Smooth muscle cell (in vitro differentiated cells): Measurements from ENCODE around the gene VANGL1. TPM values are rescaled to one million over a fixed set of nuclear protein-coding genes. Genes with fewer than 3 reads are reported as not detected.

Source experiments
- DNase-seq: peaks from one replicate; lab custom pipeline; 2025; ENCODE audit not compliant: unreplicated experiment; lab: John Stamatoyannopoulos, UW
- H2AFZ ChIP-seq: fragments of 200-600 bp; sonication (generic); 2 replicates; pipeline ENCODE4 v1.6.0; 2016; ENCODE audit warnings: antibody characterized with exemption, low read depth, mild to moderate bottlenecking
- H3F3A ChIP-seq: fragments of 200-600 bp; sonication (generic); 2 replicates; pipeline ENCODE4 v1.6.0; 2017; ENCODE audit warnings: antibody characterized with exemption, low read depth
- H3K27ac ChIP-seq: fragments of 200-600 bp; sonication (generic); 2 replicates; pipeline ENCODE4 v1.5.1; 2016; ENCODE audit warnings: low read depth, mild to moderate bottlenecking
- H3K27me3 ChIP-seq: fragments of 200-600 bp; sonication (generic); 2 replicates; pipeline ENCODE4 v1.6.1; 2016; ENCODE audit warnings: low read depth, mild to moderate bottlenecking
- H3K36me3 ChIP-seq: fragments of 200-600 bp; sonication (generic); 2 replicates; pipeline ENCODE4 v1.5.1; 2016; ENCODE audit warnings: low read depth
- H3K4me1 ChIP-seq: fragments of 200-600 bp; sonication (generic); 2 replicates; pipeline ENCODE4 v1.5.1; 2016; ENCODE audit warnings: low read depth
- H3K4me2 ChIP-seq: fragments of 200-600 bp; sonication (generic); 2 replicates; pipeline ENCODE4 v1.6.0; 2016; ENCODE audit warnings: mild to moderate bottlenecking
- H3K4me3 ChIP-seq: fragments of 200-600 bp; sonication (generic); 2 replicates; pipeline ENCODE4 v1.5.1; 2016; ENCODE audit warnings: mild to moderate bottlenecking
- H3K79me2 ChIP-seq: fragments of 200-600 bp; sonication (generic); 2 replicates; pipeline ENCODE4 v1.6.0; 2016; ENCODE audit warnings: low read depth, mild to moderate bottlenecking
- H3K9ac ChIP-seq: fragments of 200-600 bp; sonication (generic); 2 replicates; pipeline ENCODE4 v1.6.0; 2016; ENCODE audit warnings: low read depth
- H3K9me3 ChIP-seq: fragments of 200-600 bp; sonication (generic); replicated peaks from 2 replicates; pipeline ENCODE4 v1.5.1; 2016; ENCODE audit warnings: low read depth
- H4K20me1 ChIP-seq: fragments of 200-600 bp; sonication (generic); 2 replicates; pipeline ENCODE4 v1.6.0; 2016; ENCODE audit warnings: low read depth
- CTCF ChIP-seq: fragments of 200-600 bp; sonication (generic); IDR thresholded peaks from 2 replicates; pipeline ENCODE4 v1.5.1; 2017; ENCODE audit warnings: borderline replicate concordance, mild to moderate bottlenecking, antibody characterized with exemption; ENCODE audit not compliant: insufficient read depth, poor library complexity, severe bottlenecking
- WGBS: methylation state at CpG from one replicate; pipeline ENCODE4 v1.1.7; 2016; ENCODE audit warnings: low lambda C conversion rate; 5-methylcytosine and 5-hydroxymethylcytosine counted together
- polyA plus RNA-seq: library from polyadenylated mRNA; unstranded; fragments of >200 nt; fragmentation: Nextera tagmentation; extraction: Ambion mirVana; gene quantifications from 2 replicates; pipeline ENCODE4 v1.2.1, GENCODE V29; 2016
- total RNA-seq: library from RNA; depleted of rRNA; stranded (reverse); fragments of >200 nt; gene quantifications from 2 replicates; pipeline ENCODE4 v1.2.3, GENCODE V29; 2014

VANGL1 gene
- total and polyA plus RNA-seq, 2 experiments from 2014 or later, result 5.5 to 12.2 TPM

GRCh38 chr1:115620453-115620852, 21.3 kb upstream of the VANGL1 start:
- no peak overlapping the region for H3K4me3 ChIP-seq
- H3K79me2 ChIP-seq, result no peaks in the 10 kb centered on the region
- no peaks in the 10 kb centered on the region for H3K4me1 ChIP-seq
- no peaks in the 10 kb centered on the region for H3K36me3 ChIP-seq
- no peak overlapping the region for H2AFZ ChIP-seq
- no peaks in the 10 kb centered on the region for H3F3A ChIP-seq
- no peaks in the 10 kb centered on the region for H3K27me3 ChIP-seq
- no peak for TF ChIP-seq CTCF
- no peaks in the 10 kb centered on the region for H4K20me1 ChIP-seq
- no peak overlapping the region for H3K9ac ChIP-seq
- H3K4me2 ChIP-seq, result no peak overlapping the region
- no peak overlapping the region for H3K27ac ChIP-seq
- peaks cover 13% of the 10 kb centered on the region for H3K9me3 ChIP-seq
- no peak for DNase-seq

- no peak overlapping the region for H3K4me2 ChIP-seq
- no peak overlapping the region for H3K4me3 ChIP-seq
- TF ChIP-seq CTCF, result no peak
Observed at GRCh38 chr1:115620950-115621349, 20.8 kb upstream of the VANGL1 start.

GRCh38 chr1:115624859-115625258, 16.9 kb upstream of the VANGL1 start:
- no peak for DNase-seq
- peaks cover 10% of the 10 kb centered on the region for H3K9me3 ChIP-seq
- no peaks in the 10 kb centered on the region for H3K79me2 ChIP-seq
- H2AFZ ChIP-seq, result no peak overlapping the region
- no peaks in the 10 kb centered on the region for H3K36me3 ChIP-seq
- no peak overlapping the region for H3K9ac ChIP-seq
- H3K27me3 ChIP-seq, result no peaks in the 10 kb centered on the region
- no peak overlapping the region for H3K4me3 ChIP-seq
- H3F3A ChIP-seq, result no peaks in the 10 kb centered on the region
- WGBS, result 72% methylated on average over 1 of the region's 1 CpG
- no peak for TF ChIP-seq CTCF
- H4K20me1 ChIP-seq, result no peaks in the 10 kb centered on the region
- no peak overlapping the region for H3K27ac ChIP-seq
- H3K4me2 ChIP-seq, result no peak overlapping the region
- H3K4me1 ChIP-seq, result no peaks in the 10 kb centered on the region

More at GRCh38 chr1:115620950-115621349, 20.8 kb upstream of the VANGL1 start:
- Histone ChIP-seq H4K20me1 (no peaks in the 10 kb centered on the region), H3K27me3 (no peaks in the 10 kb centered on the region), H2AFZ (no peak overlapping the region), H3K79me2 (no peaks in the 10 kb centered on the region), H3K9me3 (peaks cover 13% of the 10 kb centered on the region), H3K9ac (no peak overlapping the region), H3K4me1 (no peaks in the 10 kb centered on the region), H3K36me3 (no peaks in the 10 kb centered on the region), H3K27ac (no peak overlapping the region), H3F3A (no peaks in the 10 kb centered on the region)
- no peak for DNase-seq

- Histone ChIP-seq H3K27ac (no peak overlapping the region), H3K9me3 (no peaks in the 10 kb centered on the region), H3K36me3 (no peaks in the 10 kb centered on the region), H3K27me3 (no peaks in the 10 kb centered on the region), H3K79me2 (no peaks in the 10 kb centered on the region), H4K20me1 (no peaks in the 10 kb centered on the region), H3K4me2 (no peak overlapping the region), H3K4me3 (no peak overlapping the region), H2AFZ (no peak overlapping the region), H3K4me1 (no peaks in the 10 kb centered on the region), H3K9ac (no peak overlapping the region), H3F3A (no peaks in the 10 kb centered on the region)
- 77% methylated on average over 2 of the region's 2 CpGs for WGBS
- TF ChIP-seq CTCF, result no peak
- DNase-seq, result no peak
Observed at GRCh38 chr1:115630342-115630741, 11.4 kb upstream of the VANGL1 start.
